HG03045 (cell line): ENCODE data around the gene ADAMTS2.

Source experiments
- ATAC-seq: cut with Tn5 transposase; IDR thresholded peaks from one replicate; pipeline ENCODE4 v1.9.1; 2021; ENCODE audit warnings: mild to moderate bottlenecking, moderate library complexity; ENCODE audit not compliant: unreplicated experiment

The ADAMTS2 gene

GRCh38 chr5:179134511-179134910, 210.8 kb downstream of the ADAMTS2 start:
- ATAC-seq, result no peak

GRCh38 chr5:179132586-179133355, 212.5 kb downstream of the ADAMTS2 start:
- no peak for ATAC-seq

GRCh38 chr5:179131886-179132585, 213.2 kb downstream of the ADAMTS2 start:
- no peak for ATAC-seq

GRCh38 chr5:179131321-179131835, 213.9 kb downstream of the ADAMTS2 start:
- ATAC-seq, result no peak

- no peak for ATAC-seq
Observed at GRCh38 chr5:179130101-179130681, 215.1 kb downstream of the ADAMTS2 start.

GRCh38 chr5:179129607-179130071, 215.6 kb downstream of the ADAMTS2 start:
- ATAC-seq, result no peak

- ATAC-seq, result no peak
Observed at GRCh38 chr5:179128976-179129375, 216.3 kb downstream of the ADAMTS2 start.

- no peak for ATAC-seq
Observed at GRCh38 chr5:179128041-179128365, 217.3 kb downstream of the ADAMTS2 start.

GRCh38 chr5:179127136-179128040, 217.9 kb downstream of the ADAMTS2 start:
- no peak for ATAC-seq

- ATAC-seq, result no peak
Observed at GRCh38 chr5:179126506-179126991, 218.7 kb downstream of the ADAMTS2 start.

GRCh38 chr5:179125789-179126505, 219.3 kb downstream of the ADAMTS2 start:
- ATAC-seq, result no peak

GRCh38 chr5:179124853-179125788, 220.1 kb downstream of the ADAMTS2 start:
- no peak for ATAC-seq

GRCh38 chr5:179124273-179124852, 220.9 kb downstream of the ADAMTS2 start:
- ATAC-seq, result no peak

GRCh38 chr5:179123491-179124272, 221.6 kb downstream of the ADAMTS2 start:
- ATAC-seq, result no peak

GRCh38 chr5:179123109-179123426, 222.2 kb downstream of the ADAMTS2 start:
- ATAC-seq, result no peak

- ATAC-seq, result no peak
Observed at GRCh38 chr5:179122411-179123108, 222.7 kb downstream of the ADAMTS2 start.

GRCh38 chr5:179121667-179122111, 223.6 kb downstream of the ADAMTS2 start:
- ATAC-seq, result no peak
